Measurements from ENCODE around the gene ARHGAP42.

The ARHGAP42 gene

GRCh38 chr11:100774132-100774531, 87.0 kb downstream of the ARHGAP42 start:
- Mint-ChIP-seq H3K27ac (peak overlapping the region in 1 of 3 experiments; percentile 9), H3K36me3 (ENCODE audit: low read depth) (peaks cover 30% of the 10 kb centered on the region)

GRCh38 chr11:100774859-100775258, 87.8 kb downstream of the ARHGAP42 start:
- peak overlapping the region in 2 of 3 experiments; percentile 67 to 78 for H3K27ac Mint-ChIP-seq
- TF ChIP-seq, protein P1, sequence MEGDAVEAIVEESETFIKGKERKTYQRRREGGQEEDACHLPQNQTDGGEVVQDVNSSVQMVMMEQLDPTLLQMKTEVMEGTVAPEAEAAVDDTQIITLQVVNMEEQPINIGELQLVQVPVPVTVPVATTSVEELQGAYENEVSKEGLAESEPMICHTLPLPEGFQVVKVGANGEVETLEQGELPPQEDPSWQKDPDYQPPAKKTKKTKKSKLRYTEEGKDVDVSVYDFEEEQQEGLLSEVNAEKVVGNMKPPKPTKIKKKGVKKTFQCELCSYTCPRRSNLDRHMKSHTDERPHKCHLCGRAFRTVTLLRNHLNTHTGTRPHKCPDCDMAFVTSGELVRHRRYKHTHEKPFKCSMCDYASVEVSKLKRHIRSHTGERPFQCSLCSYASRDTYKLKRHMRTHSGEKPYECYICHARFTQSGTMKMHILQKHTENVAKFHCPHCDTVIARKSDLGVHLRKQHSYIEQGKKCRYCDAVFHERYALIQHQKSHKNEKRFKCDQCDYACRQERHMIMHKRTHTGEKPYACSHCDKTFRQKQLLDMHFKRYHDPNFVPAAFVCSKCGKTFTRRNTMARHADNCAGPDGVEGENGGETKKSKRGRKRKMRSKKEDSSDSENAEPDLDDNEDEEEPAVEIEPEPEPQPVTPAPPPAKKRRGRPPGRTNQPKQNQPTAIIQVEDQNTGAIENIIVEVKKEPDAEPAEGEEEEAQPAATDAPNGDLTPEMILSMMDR (IDR thresholded peaks at IDR 0.05; ENCODE audit: unreplicated experiment in 3 of 3): no peak

More at GRCh38 chr11:100774132-100774531, 87.0 kb downstream of the ARHGAP42 start:
- H3K4me1 Mint-ChIP-seq: peaks cover 9% of the 10 kb centered on the region
- no peaks in the 10 kb centered on the region for H3K9me3 Mint-ChIP-seq
- H3K27me3 Mint-ChIP-seq (ENCODE audit: low read depth): no peaks in the 10 kb centered on the region
- no peak overlapping the region for H3K4me3 Mint-ChIP-seq
- TF ChIP-seq, protein P1 (IDR thresholded peaks at IDR 0.05; ENCODE audit: unreplicated experiment in 3 of 3): no peak

DNA sequence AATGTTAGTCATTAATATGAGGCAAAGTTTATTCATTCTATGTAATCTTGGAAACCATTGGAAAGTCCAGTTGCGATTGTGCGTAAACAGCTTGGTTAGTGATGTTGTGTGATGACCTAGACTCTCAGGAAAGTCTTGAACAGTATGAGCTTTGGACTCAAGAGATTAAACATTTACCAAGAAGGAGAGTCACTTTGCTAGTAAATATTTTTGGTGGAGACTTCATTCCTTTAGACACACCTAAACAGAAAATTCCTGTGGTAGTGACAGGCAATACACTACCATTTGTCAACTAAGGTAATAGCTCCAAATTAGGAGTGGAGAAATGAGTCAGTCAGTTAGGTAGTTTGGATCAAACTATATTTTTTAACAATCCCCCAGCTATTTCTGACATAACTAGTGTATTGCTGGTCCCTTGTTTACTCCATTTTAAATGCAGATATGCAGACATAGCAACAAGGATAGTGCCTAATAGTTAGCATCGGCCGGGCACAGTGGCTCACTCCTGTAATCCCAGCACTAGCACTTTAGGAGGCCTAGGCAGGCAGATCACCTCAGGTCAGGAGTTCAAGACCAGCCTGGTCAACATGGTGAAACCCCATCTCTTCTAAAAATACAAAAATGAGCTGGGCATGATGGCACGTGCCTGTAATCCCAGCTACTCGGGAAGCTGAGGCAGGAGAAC, 89.3 kb downstream of the ARHGAP42 start:
- TF ChIP-seq, protein P1 (IDR thresholded peaks at IDR 0.05; ENCODE audit: unreplicated experiment in 3 of 3): no peak
- peaks cover 5% of the 10 kb centered on the region for H3K4me1 Mint-ChIP-seq
- no peaks in the 10 kb centered on the region for H3K9me3 Mint-ChIP-seq
- H3K4me3 Mint-ChIP-seq: no peak overlapping the region
- peaks cover 32% of the 10 kb centered on the region for H3K36me3 Mint-ChIP-seq (ENCODE audit: low read depth)
- H3K27ac Mint-ChIP-seq: peak overlapping the region; percentile 65 to 85 (median 67)
- H3K27me3 Mint-ChIP-seq (ENCODE audit: low read depth): no peaks in the 10 kb centered on the region

More at GRCh38 chr11:100774859-100775258, 87.8 kb downstream of the ARHGAP42 start:
- no peaks in the 10 kb centered on the region for H3K9me3 Mint-ChIP-seq
- peaks cover 30% of the 10 kb centered on the region for H3K36me3 Mint-ChIP-seq (ENCODE audit: low read depth)
- no peaks in the 10 kb centered on the region for H3K27me3 Mint-ChIP-seq (ENCODE audit: low read depth)
- H3K4me1 Mint-ChIP-seq: peaks cover 5% of the 10 kb centered on the region
- no peak overlapping the region for H3K4me3 Mint-ChIP-seq

- Mint-ChIP-seq H3K9me3 (no peaks in the 10 kb centered on the region), H3K27ac (peak overlapping the region; percentile 65 to 85 (median 67)), H3K27me3 (ENCODE audit: low read depth) (no peaks in the 10 kb centered on the region), H3K4me1 (peaks cover 5% of the 10 kb centered on the region), H3K36me3 (ENCODE audit: low read depth) (peaks cover 28% of the 10 kb centered on the region), H3K4me3 (no peak overlapping the region)
- TF ChIP-seq, protein P1 (IDR thresholded peaks at IDR 0.05; ENCODE audit: unreplicated experiment in 3 of 3): no peak
Measured at GRCh38 chr11:100777103-100777502, 90.0 kb downstream of the ARHGAP42 start.

- Mint-ChIP-seq H3K4me1 (peaks cover 5% of the 10 kb centered on the region), H3K27me3 (ENCODE audit: low read depth) (no peaks in the 10 kb centered on the region), H3K27ac (peak overlapping the region; percentile 50 to 80 (median 67)), H3K9me3 (no peaks in the 10 kb centered on the region), H3K36me3 (ENCODE audit: low read depth) (peaks cover 29% of the 10 kb centered on the region), H3K4me3 (no peak overlapping the region)
- TF ChIP-seq, protein P1 (IDR thresholded peaks at IDR 0.05; ENCODE audit: unreplicated experiment in 3 of 3): no peak
Measured at GRCh38 chr11:100777736-100778135, 90.6 kb downstream of the ARHGAP42 start.

All from nephron (organoid).